Activated gamma-delta T cell (primary cell): ENCODE measurements around the gene BRD2.
"Not testable (repeated sequence)": the region's sequence is repeated elsewhere in the genome, so short reads cannot be mapped to it uniquely, and the experiment has no call there.

Source experiments
- DNase-seq: peaks from one replicate; lab custom pipeline; 2025; lab: John Stamatoyannopoulos, UW
- total RNA-seq, 2 donors: gene quantifications; one replicate each; lab custom pipeline; 2026; lab: John Stamatoyannopoulos, UW

BRD2 gene
- total RNA-seq, result 609 to 653 reads per million in 2 donors

GRCh38 chr6:32968093-32968866, at the start of gene BRD2:
TSS of gene BRD2 (plus strand) at chr6:32968594. CDS start at chr6:32972899, 4,305 bp downstream.
- peak; percentile 96 for DNase-seq

DNA sequence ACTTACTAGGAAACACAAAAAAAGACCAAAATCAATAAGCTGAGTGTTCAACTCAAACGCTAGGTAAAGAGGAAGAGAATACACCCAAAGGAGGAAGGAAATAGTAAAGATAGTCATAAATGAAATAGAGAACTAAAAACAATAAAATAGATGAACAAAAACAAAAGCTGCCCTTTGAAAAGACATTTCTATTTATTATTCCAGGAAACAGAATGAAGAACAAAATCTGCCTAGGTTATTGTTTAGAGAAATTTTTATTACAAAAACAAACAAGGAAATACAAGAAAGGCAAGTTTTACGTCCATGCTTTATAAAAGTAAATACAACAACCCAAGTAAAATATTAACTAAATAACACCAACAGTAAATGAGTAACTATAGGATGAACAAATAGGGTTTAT, 47.7 kb upstream of the BRD2 start:
- no peak for DNase-seq

DNA sequence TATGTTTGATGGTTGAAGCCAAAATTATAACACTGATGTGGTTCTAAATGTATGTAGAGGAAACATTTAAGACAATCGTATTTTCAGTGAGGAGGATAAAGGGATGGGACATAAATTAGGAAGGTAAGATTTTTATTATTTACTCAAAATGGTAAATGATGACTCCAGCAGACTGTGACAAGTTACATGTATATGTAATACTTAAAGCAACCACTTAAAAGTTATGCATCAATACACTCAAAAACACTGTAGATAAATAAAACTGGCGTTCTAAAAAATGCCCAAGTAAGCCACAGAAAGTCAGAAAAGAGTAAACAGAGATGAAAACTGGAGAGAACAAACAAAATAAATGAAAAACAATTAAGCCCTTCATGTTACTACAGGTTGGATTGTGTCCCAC, 46.3 kb upstream of the BRD2 start:
- DNase-seq, result no peak

GRCh38 chr6:32931211-32931610, 37.2 kb upstream of the BRD2 start:
- no peak for DNase-seq

DNA sequence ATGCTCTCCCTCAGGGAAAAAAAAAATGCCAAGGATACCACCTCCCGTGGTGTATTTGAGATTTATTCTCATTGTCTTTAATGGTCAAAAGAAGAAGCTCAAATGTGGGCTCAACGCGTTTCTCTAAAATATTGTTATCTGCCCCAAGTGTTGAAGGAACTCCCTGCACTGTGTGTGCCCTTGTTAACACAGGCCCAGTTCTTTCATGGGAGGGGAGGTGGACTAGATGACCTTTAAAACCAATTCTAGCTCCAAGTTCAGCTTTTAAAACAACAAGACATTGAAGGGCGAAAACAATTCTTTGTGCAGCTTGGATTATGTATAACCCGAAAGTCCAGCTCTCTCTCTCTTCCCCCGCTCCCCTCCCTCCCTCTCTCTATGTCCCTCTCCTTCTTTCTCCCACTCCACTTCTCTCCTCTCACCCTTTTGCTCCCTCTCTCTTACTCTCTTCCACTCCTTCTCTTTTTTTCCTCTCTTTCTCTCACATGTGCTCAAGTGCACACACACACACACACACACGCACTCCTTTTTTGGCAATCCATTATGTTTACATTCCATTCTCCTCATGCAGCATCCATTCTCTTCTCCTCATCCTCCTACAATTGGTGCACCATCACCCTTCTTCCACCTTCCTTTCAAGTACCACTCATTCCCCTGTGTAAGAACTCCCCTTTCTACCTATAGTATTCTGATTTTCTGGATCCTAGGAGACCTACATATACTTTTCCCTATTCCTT, 36.1 kb upstream of the BRD2 start:
- DNase-seq, result no peak

DNA sequence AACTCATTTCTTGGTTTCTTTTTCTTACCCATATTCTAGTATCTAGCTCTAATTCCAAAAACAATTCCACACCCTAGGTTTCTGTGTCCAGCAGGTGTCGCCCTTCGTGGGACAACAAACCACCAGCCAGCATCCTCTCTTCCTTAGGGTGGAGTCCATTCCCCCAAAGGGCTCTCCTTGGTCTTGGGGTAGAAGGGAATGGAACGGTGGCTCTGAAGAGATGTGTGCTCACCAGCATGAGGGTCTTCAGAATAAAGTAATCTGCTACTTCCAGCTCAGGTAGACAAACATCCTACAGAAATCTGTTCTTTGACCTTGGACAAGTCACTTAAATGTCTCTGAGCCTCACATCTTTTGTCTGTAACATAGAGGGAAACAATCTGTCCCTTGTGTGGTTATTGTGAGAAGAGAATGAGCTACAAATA, 34.7 kb upstream of the BRD2 start:
- no peak for DNase-seq

GRCh38 chr6:32935551-32936238, 32.7 kb upstream of the BRD2 start:
- DNase-seq, result no peak

- no peak for DNase-seq
Observed at GRCh38 chr6:32936239-32937152, 31.9 kb upstream of the BRD2 start.

GRCh38 chr6:32937230-32937633, 31.2 kb upstream of the BRD2 start:
- DNase-seq, result no peak

DNA sequence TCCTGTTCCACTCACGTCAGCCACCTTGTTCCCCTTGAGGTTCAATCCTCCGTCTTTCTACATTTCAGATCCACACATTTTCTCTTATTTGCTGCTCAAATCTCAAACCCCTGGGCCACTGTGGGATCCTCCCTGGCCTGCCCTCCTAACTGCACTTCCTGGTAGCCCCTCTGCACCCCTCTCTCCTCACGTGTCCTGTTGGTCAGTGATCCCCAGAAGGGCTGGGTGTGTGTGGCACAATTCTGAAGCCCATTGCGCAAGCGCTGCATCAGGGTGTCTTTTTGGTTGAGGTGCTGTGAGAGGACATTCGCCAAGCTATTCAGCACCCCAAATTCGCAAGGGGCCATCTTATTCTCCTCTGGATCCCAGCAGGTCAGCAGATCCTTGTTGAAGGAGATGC, 29.9 kb upstream of the BRD2 start:
- DNase-seq, result no peak

DNA sequence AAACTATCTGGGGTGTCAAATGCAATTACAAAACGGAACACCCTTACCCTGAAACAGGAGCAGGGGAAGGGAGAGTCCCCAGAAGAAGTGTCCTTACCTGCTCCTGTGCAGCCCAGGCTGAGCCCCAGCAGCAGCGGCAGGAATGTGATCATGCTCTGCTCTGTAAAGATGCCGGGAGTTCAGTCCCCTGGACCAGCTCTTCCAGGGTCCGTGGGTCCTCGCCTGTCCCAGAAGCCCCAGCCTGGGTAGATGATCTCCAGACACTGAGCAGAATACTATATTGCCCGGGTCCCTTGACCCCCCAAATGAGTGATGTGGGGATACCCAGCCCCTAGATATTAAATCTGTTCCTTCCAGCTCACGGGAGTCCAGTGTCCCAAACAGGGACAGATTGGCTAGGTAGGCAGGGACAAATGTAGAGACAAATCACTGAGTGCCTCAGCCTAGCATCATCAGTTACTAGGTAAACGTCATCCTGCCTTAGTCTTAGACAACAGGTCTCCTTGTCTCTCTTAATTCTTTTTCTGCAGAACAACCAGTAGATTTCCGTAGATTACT, 27.7 kb upstream of the BRD2 start, which contains the start of gene HLA-DMB:
HLA-DMB (minus strand) TSS at position 373 of the 558 bp plus-strand sequence; CDS start at position 152, 221 bp downstream.
- no peak for DNase-seq

DNA sequence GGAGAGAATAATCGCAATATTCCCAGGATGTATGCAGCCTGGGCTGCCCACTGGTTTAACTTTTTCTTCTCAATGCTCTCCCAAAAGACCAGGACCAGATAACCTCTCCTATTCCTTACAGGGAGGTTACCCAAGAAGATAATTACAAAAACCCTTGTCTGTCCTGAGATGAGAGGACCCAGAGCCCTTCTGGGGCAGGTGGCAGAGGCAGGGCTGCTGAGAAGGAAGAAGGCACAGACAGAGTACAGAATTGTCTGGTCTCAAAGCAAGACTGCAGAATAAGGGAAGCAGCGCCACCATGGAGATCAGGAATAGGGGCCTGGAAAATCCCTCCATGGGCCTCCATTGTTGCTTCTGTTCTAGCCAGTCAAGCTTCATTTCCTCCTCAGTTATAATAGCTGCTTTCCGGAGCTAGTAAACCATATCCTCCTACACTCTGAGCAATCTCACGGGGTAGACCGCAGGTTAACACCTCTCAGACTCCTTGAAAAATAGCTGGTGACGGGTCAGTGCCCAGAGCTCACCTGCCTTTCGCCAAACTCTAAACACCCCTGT, 27.1 kb upstream of the BRD2 start:
- no peak for DNase-seq

GRCh38 chr6:32942555-32943123, 25.8 kb upstream of the BRD2 start:
- DNase-seq, result not testable (repeated sequence)

- no peak for DNase-seq
Observed at GRCh38 chr6:32943864-32944649, 24.3 kb upstream of the BRD2 start.

GRCh38 chr6:32945108-32945760, 23.2 kb upstream of the BRD2 start:
- no peak for DNase-seq

DNA sequence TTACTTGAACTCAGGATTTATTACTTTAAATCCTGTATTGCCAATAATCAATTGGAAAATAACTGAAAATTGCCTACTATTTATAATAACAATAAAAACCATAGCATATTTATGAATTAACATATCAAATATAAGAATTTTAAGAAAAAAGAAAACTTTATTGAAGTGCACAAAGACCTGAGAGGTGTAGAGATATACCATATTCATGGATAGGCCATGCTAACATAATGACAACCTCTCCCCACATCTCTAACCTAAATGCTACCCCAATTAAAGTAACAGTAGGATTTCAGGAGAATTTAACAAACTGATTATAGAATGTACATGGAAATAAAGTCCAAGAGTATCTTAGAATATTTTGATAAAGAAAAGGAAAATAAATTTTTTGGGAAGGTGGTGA, 22.4 kb upstream of the BRD2 start:
- DNase-seq, result no peak

DNA sequence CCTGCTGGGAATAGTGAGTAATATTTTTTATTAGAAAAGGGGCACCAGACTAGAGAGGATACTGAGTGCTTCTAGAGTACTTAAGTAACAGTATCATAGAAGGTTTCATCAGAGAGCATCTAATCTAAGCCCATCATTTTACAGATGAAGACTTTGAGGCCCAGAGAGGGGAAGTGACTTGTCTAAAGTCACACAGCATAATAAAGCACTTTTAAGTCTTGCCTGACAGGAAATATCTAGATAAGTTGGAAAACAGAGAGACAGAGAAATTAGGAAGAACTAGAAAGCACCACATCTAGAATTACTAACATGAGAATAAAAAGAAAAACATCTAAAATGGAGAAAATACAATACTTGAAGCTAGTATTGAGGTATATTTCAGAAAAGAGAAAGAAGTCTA, 21.5 kb upstream of the BRD2 start:
- DNase-seq, result no peak

DNA sequence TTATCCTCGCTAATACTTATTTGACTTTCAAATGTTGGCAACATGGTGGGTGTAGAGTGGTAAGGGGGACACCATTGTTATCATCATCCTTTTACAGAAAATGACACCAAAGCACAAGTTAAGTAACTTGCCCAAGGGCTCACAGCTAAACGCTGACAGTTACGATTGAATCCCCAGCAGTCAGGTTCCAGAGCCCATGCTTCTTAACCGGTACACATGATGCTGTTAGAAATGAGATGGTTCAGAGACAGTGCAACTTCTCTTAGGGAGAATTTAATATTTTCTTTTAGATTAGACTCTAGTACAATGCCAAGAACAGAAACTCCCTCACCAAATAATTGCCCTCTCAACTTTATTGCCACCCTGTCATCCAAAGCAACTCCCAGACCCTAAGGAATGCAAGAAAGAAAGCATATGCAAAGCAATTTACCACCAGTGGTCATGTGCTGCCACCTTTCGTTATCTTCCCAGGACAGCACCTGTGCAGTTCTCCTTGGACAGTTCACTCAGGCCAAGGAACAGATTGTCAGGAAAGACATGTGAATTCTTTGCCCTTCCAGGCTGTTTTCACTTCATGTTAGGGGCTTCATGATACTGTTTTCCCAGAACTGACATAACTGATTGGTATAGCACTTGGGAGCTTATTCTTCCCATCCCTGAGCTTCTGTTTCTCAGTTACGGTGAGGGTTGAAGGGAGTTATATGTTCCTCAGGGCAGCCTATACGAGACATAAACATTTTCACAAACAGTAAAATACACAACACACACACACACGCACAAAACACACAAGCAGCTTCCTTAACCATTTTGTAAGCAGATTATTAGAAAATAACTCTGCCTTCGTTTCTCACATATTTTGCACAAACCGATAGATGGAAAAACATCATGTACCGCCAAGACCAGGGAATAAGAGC, 20.6 kb upstream of the BRD2 start:
- no peak for DNase-seq
